Measurements from ENCODE around the gene ADAMTS20.

The ADAMTS20 gene

GRCh38 chr12:43307126-43307525 is 244.9 kb downstream of the ADAMTS20 start:
- no peak for DNase-seq

GRCh38 chr12:43306066-43306465 is 245.9 kb downstream of the ADAMTS20 start:
- DNase-seq: no peak

- DNase-seq: no peak
These were observed 246.9 kb downstream of the ADAMTS20 start for GRCh38 chr12:43305065-43305464.

All from NCI-H1048 (cell line).